ENCODE results near the gene IGSF21.

The IGSF21 gene

DNA sequence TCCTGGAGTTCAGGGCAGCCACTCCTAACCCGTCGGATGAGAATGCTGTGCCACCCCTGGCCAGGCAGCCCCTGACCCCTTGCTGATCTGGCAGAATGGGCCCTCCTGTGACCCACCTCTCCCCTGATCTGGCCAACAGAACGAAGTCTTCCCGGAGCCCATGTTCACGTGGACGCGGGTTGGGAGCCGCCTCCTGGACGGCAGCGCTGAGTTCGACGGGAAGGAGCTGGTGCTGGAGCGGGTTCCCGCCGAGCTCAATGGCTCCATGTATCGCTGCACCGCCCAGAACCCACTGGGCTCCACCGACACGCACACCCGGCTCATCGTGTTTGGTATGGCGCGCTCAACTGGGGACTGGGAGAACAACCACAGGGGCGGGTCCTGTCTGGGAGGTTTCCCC lies 269.1 kb downstream of the IGSF21 start:
- no peak for DNase-seq

GRCh38 chr1:18380288-18380687 lies 272.7 kb downstream of the IGSF21 start:
- DNase-seq, result no peak

GRCh38 chr1:18384059-18384458 lies 276.5 kb downstream of the IGSF21 start:
- DNase-seq, result no peak

GRCh38 chr1:18384471-18384870 lies 276.9 kb downstream of the IGSF21 start:
- DNase-seq, result no peak

DNA sequence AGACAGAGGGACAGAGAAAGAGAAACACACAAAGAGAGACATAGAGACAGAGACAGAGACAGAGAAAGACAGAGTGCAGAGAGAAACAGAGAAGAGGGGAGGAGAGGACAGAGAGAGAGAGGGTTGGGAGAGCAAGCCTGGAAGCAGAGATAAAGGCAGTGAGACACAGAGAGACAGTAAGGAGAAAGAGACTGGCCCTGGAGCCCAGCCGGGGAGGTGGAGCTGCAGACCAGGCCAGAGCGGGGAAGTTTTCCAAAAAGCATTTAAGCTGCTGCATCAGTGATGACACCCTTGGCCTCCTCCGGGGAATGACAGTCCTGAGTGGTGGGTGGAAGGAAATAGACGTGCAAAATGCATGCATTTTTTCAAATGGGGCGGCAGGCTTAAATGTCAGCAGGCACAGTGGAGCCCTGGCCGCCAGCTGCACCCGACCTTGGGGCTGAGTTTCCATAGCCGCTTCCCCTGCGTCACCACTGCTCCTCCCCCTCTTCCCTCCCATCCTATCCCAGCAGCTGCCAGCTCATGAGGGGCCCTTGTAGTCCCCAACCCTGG lies 277.7 kb downstream of the IGSF21 start:
- DNase-seq, result no peak

DNA sequence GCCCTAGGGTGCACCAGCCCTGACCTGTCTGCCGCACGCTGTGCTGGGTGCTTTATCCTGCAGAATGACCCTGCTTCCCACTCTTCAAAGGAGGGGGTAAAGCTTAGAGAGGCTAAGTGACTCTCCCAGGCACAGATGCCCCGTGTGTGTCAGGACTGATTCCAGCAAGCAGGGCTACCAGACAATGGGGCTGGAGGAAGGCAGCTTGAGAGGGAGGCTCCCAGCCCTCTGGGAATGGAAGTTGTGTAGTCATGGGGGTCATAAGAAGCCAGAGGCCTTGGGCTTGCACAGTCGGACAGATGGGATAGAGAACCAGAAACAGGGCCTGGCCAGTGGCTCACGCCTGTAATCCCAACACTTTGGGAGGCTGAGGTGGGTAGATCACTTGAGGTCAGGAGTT lies 279.0 kb downstream of the IGSF21 start:
- no peak for DNase-seq

- DNase-seq, result no peak
Measured at GRCh38 chr1:18387307-18387706, 279.7 kb downstream of the IGSF21 start.

- DNase-seq, result no peak
Measured at GRCh38 chr1:18390953-18391352, 283.4 kb downstream of the IGSF21 start.

GRCh38 chr1:18394563-18395156 lies 287.1 kb downstream of the IGSF21 start:
- no peak for DNase-seq

DNA sequence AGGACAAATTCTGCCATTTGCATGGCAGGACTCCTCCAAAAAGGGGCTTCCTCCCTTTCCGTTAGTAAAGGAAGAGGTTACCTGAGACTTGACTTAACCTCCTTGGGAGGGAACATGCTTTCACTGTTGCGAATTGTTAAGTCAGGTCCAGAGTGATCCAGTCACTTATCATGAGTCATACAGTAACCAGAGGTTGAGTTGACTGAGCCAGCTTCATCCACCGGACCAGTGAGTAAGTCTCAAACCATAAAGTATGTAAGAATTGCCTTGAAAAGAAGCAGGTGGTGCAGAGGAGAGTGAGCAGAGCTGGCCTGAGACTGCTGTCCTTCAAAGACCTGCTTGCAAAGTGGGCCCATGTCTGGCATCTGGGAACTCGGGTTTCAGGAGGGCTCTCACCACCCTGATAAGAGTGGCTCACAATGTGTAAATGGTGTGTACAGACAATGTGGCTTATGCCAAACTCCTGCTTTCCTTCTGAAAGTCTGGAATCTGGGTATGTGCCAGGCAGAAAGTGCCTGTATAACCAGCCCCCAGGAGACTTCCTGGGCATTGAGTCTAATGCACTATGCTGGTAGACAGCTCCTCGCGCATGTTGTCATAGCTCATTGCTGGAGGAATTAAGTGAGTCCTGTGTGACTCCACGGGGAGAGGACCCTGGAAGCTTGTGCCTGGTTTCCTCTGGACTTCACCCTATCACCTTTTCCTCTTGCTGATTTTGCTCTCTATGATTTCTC lies 288.8 kb downstream of the IGSF21 start:
- no peak for DNase-seq

DNA sequence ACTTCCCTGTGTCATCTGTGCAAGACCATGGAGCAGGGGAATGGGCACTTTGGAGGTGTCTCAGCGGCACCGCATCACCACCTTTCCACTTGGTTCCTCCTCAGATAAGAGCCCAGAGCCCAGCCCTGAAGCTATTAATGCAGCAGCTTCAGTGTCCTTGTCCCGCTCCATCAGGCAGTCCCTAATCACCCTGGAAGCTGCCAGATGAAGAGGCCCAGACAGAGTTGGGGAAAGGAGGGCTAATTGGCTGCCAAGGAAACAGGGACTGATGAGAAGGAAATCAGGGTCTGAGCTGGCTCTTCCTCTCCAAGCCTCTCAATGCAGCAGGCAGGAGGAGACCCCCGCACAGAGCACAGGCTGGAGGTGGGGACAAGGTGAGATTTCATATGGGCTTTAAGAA lies 290.0 kb downstream of the IGSF21 start:
- no peak for DNase-seq

GRCh38 chr1:18398791-18399530 lies 291.4 kb downstream of the IGSF21 start:
- no peak for DNase-seq

DNA sequence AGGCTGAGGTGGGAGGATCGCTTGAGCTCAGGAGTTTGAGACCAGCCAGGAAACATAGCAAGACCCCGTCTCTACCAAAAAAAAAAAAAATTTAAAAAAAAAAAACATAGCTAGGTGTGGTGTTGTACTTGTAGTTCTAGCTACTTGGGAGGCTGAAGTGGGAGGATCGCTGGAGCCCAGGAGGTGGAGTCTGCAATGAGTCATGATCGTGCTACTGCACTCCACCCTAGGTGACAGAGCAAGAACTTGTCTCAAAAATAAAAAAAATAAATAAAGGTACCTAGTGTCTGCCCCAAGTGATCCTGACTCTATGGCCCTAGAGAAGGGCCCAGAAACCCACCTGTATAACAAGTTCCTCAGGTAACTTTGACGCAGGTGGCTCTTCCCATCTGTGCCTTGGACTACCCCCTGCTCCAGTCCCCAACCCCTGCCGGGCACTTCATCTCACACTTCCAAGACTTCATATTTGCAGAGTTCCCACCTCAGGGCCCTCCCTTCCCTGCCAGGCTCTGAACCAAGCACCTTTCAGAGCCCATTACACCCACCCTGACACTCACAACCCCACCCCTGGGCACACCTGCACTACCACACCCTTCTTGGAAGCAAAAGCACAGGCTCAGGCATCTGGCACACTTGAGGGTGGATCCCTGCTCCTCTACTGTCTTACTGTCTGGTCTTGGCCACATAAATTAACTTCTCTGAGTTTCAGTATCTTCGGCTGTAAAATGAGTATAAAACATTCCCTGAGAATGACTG lies 292.9 kb downstream of the IGSF21 start:
- no peak for DNase-seq

GRCh38 chr1:18401921-18402320 lies 294.3 kb downstream of the IGSF21 start:
- DNase-seq, result no peak

DNA sequence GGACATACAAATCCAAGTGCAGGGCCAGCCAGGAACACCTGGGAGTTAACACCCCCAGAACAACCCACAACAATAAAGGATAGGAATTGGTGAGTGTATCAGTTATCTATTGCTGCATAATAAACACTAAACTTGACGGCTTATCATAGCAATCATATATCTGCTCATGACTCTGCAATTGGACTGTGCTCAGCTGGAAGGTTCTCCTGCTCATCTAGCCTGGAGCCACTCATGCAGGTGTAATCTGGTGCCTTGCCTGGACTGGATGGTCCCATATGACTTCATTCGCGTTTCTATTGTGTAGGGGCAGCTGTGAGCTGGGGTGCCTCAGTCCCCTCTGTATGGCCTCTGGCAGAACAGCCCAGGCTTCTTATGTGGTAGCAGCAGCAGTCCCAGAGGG lies 296.9 kb downstream of the IGSF21 start:
- DNase-seq, result no peak

- no peak for DNase-seq
Measured at GRCh38 chr1:18407166-18408045, 299.8 kb downstream of the IGSF21 start.

DNA sequence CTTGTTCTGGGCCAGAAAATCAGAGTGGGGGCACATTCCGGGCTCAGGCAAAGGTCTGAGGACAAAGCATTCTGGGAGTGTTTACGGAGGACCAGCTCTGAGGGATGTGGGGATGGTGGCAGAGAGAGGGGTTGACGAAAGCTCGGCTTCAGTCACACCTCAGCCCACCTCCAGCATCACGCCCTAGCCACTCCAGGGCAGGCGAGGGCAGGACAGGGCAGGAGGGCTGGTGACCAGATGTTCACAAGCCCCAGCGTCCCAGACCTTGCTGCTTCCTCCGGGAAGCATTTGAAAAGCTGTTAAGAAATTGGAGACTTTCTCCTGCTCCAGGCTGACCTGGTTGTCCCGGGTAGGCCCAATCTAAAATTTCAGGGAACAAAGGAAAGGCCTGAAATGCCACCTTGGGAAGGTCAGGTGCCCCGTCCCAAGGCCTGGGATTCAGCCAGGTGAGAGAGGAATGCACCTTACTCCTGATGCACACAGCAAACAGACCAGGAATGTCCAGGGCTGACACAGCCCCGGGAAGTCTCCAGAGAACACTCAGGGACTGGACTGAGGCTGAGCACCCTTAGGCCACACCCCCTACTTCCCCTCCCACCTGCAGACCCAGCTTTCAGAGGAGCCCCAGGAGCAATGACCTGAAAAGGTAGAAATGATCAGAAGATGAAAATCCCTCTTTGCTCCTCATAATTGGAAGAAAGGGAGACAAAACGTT lies 301.2 kb downstream of the IGSF21 start:
- no peak for DNase-seq

- DNase-seq, result no peak
Measured at GRCh38 chr1:18409609-18410237, 302.1 kb downstream of the IGSF21 start.

DNA sequence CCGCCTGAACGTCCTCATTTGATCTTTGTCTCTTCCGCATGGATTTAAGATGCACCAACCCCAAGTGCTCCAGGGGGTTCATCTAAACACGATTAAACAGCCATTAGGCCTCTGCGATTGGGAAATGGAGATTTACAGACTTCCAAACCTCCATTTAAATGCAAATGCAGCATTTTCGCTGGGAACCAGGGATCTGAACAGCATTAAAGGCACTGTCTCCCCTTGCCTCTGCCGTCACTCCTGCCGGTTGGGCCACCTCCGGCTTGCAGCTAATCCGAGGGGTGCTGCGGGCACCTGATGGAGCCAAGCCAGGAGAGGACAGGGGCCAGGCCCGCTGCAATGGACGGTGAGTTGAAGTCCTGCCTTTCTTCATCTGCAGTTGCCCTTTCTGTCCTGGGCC lies 302.8 kb downstream of the IGSF21 start:
- DNase-seq, result no peak

DNA sequence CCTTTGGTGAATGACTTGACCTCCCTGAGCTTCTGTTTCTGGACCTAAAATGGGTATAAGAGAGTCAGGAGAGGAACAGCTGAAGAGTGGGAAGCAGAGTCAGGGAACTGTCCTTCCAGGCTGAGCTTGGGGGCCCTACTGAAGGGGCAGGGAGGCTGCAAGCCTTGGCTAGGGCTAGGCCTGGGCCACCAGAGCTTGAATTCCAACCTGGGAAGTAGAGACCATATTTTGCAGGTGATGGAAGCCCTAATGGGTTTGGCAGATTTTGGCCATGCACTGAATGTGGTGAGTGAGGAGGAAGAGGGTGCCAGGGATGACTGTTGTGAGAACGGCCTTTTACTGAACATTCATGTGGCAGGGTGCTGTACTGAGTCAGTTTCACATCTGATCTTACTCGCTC lies 303.7 kb downstream of the IGSF21 start:
- no peak for DNase-seq

All from hematopoietic multipotent progenitor cell treated with erythropoietin and hydrocortisone succinate and interleukin-3 and kit ligand, for 4 days (in vitro differentiated cells).